H1 (cell line): ENCODE results near the gene C3orf85. TPM values are rescaled to one million over a fixed set of nuclear protein-coding genes. Genes with fewer than 3 reads are reported as not detected.

Experiments used
- CTCF ChIA-PET: fragments of 300-600 bp; sonication (Branson Sonifier 250); formaldehyde crosslinking; loops from one replicate; lab custom pipeline; 2021; ENCODE audit not compliant: partially characterized antibody; lab: Charles Lee
- POLR2A ChIA-PET: fragments of 300-600 bp; sonication (Branson Sonifier 250); formaldehyde crosslinking; loops from one replicate; lab custom pipeline; 2021; ENCODE audit warnings: inconsistent platforms; ENCODE audit not compliant: partially characterized antibody; lab: Charles Lee
- DNase-seq, 2 experiments: peaks; one replicate each; pipeline versions ENCODE4 v3.0.0 to v3.0.0-alpha.2; 2010 to 2022; ENCODE audit warnings: low spot score in 2 of 2, low read depth in 1 of 2, mixed read lengths in 1 of 2
- FAIRE-seq: peaks from 2 replicates; lab custom pipeline; 2011; peaks lifted over from hg19 to GRCh38; lab: Jason Lieb, UNC
- H2AFZ ChIP-seq: 2 replicates; pipeline ENCODE4 v1.8.1; 2012; ENCODE audit warnings: low read length, inconsistent platforms
- H2AK5ac ChIP-seq: 2 replicates; pipeline ENCODE4 v1.6.1; 2013; ENCODE audit warnings: low read depth, low read length
- H2BK120ac ChIP-seq: replicated peaks from 2 replicates; pipeline ENCODE3; 2013; ENCODE audit warnings: low read depth, low read length, inconsistent platforms
- H2BK12ac ChIP-seq: 2 replicates; pipeline ENCODE4 v1.6.1; 2013; ENCODE audit warnings: low read depth, low read length
- H2BK15ac ChIP-seq: 2 replicates; pipeline ENCODE4 v1.6.1; 2013; ENCODE audit warnings: low read length
- H2BK20ac ChIP-seq: 2 replicates; pipeline ENCODE4 v1.6.1; 2013; ENCODE audit warnings: low read length
- H2BK5ac ChIP-seq: 2 replicates; pipeline ENCODE4 v1.6.1; 2013; ENCODE audit warnings: low read depth, low read length
- H3K14ac ChIP-seq: 2 replicates; pipeline ENCODE4 v1.6.1; 2013; ENCODE audit warnings: inconsistent platforms; ENCODE audit not compliant: insufficient read length
- H3K18ac ChIP-seq: 2 replicates; pipeline ENCODE4 v1.6.1; 2013; ENCODE audit warnings: low read length; ENCODE audit errors: extremely low read depth
- H3K23ac ChIP-seq: 2 replicates; pipeline ENCODE4 v1.6.1; 2013; ENCODE audit warnings: inconsistent platforms; ENCODE audit not compliant: insufficient read length
- H3K23me2 ChIP-seq: 2 replicates; pipeline ENCODE4 v1.6.1; 2013; ENCODE audit warnings: low read depth, low read length
- H3K27ac ChIP-seq: 2 replicates; pipeline ENCODE4 v1.6.1; 2011; ENCODE audit warnings: low read depth, low read length, inconsistent platforms
- H3K27me3 ChIP-seq, 4 experiments: replicated peaks in 1 of 4; 1 replicate in 1 of 4; 2 replicates in 3 of 4; pipeline versions ENCODE4 v1.6.1 to v1.8.1; 2011 to 2013; ENCODE audit warnings: low read length in 3 of 4, mild to moderate bottlenecking in 3 of 4, inconsistent platforms in 2 of 4, mixed read lengths in 2 of 4, moderate library complexity in 1 of 4; ENCODE audit not compliant: control insufficient read depth in 3 of 4, insufficient read depth in 3 of 4; ENCODE audit errors: extremely low read depth in 1 of 4
- H3K36me3 ChIP-seq, 4 experiments: 2 replicates each; pipeline versions ENCODE4 v1.6.1 to v1.8.1; 2011 to 2013; ENCODE audit warnings: mild to moderate bottlenecking in 4 of 4, low read length in 3 of 4, moderate library complexity in 2 of 4, control low read depth in 1 of 4, inconsistent platforms in 1 of 4; ENCODE audit not compliant: insufficient read depth in 4 of 4, control insufficient read depth in 2 of 4
- H3K4ac ChIP-seq: replicated peaks from 2 replicates; pipeline ENCODE3; 2013; ENCODE audit warnings: low read length, low read depth, mixed read lengths, inconsistent platforms; ENCODE audit not compliant: insufficient read length
- H3K4me1 ChIP-seq, 4 experiments: replicated peaks in 1 of 4; 1 replicate in 1 of 4; 2 replicates in 3 of 4; pipeline versions ENCODE4 v1.6.1 to v1.8.1; 2011 to 2013; ENCODE audit warnings: low read length in 3 of 4, inconsistent platforms in 2 of 4, mixed read lengths in 1 of 4; ENCODE audit not compliant: insufficient read depth in 4 of 4, control insufficient read depth in 3 of 4
- H3K4me2 ChIP-seq, 2 experiments: 2 replicates each; pipeline versions ENCODE4 v1.6.1 to v1.8.1; 2011 to 2013; ENCODE audit warnings: low read depth in 2 of 2, low read length in 2 of 2, control low read depth in 1 of 2, inconsistent platforms in 1 of 2, mild to moderate bottlenecking in 1 of 2; ENCODE audit not compliant: insufficient read depth in 1 of 2
- H3K4me3 ChIP-seq, 4 experiments: fragments of 200-600, 300-600 bp in 1 of 4; sonication (generic), shearing (Covaris generic), sonication (Bioruptor Twin) in 1 of 4; 2 replicates each; pipeline versions ENCODE4 v1.5.1 to v1.8.1; 2011 to 2016; ENCODE audit warnings: low read length in 4 of 4, low read depth in 3 of 4, control low read depth in 2 of 4, inconsistent platforms in 2 of 4, mild to moderate bottlenecking in 2 of 4, mixed read lengths in 1 of 4, moderate library complexity in 1 of 4; ENCODE audit not compliant: insufficient read depth in 2 of 4; ENCODE audit errors: extremely low read depth in 1 of 4
- H3K56ac ChIP-seq: replicated peaks from 2 replicates; pipeline ENCODE3; 2013; ENCODE audit warnings: low read depth, mild to moderate bottlenecking, mixed read lengths, low read length, inconsistent platforms; ENCODE audit not compliant: insufficient read length
- H3K79me1 ChIP-seq: 2 replicates; pipeline ENCODE4 v1.6.1; 2013; ENCODE audit warnings: low read depth, low read length, control low read depth
- H3K79me2 ChIP-seq, 2 experiments: 2 replicates each; pipeline versions ENCODE4 v1.6.1 to v1.8.1; 2012 to 2013; ENCODE audit warnings: low read length in 2 of 2, mild to moderate bottlenecking in 2 of 2, inconsistent platforms in 1 of 2; ENCODE audit not compliant: insufficient read depth in 2 of 2, control insufficient read depth in 1 of 2
- H3K9ac ChIP-seq, 4 experiments: replicated peaks in 1 of 4; 1 replicate in 1 of 4; 2 replicates in 3 of 4; pipeline versions ENCODE4 v1.6.1 to v1.8.1; 2011 to 2013; ENCODE audit warnings: low read depth in 3 of 4, low read length in 3 of 4, control low read depth in 2 of 4, mild to moderate bottlenecking in 2 of 4, moderate library complexity in 2 of 4, inconsistent platforms in 1 of 4; ENCODE audit errors: extremely low read depth in 1 of 4
- H3K9me3 ChIP-seq, 2 experiments: 2 replicates each; pipeline versions ENCODE4 v1.6.1 to v1.8.1; 2012 to 2013; ENCODE audit warnings: mild to moderate bottlenecking in 2 of 2, moderate library complexity in 2 of 2, control low read depth in 1 of 2, inconsistent platforms in 1 of 2, low read depth in 1 of 2, low read length in 1 of 2, mixed read lengths in 1 of 2; ENCODE audit not compliant: insufficient read depth in 2 of 2
- H4K20me1 ChIP-seq, 2 experiments: replicated peaks in 1 of 2; 2 replicates each; pipeline versions ENCODE3 to v1.8.1; 2011 to 2013; ENCODE audit warnings: inconsistent platforms in 2 of 2, low read length in 2 of 2, mild to moderate bottlenecking in 1 of 2; ENCODE audit not compliant: insufficient read depth in 2 of 2, control insufficient read depth in 1 of 2
- H4K5ac ChIP-seq: 2 replicates; pipeline ENCODE4 v1.6.1; 2013; ENCODE audit warnings: low read length, low read depth, mixed read lengths, inconsistent platforms; ENCODE audit not compliant: insufficient read length
- H4K8ac ChIP-seq: 2 replicates; pipeline ENCODE4 v1.8.0; 2013; ENCODE audit warnings: mild to moderate bottlenecking, moderate library complexity, low read length, inconsistent platforms; ENCODE audit not compliant: insufficient read depth; ENCODE audit errors: extremely low read depth
- H4K91ac ChIP-seq: replicated peaks from 2 replicates; pipeline ENCODE3; 2013; ENCODE audit warnings: low read length, mixed read lengths, inconsistent platforms; ENCODE audit not compliant: insufficient read length
- GABPA ChIP-seq: IDR thresholded peaks from 2 replicates; pipeline ENCODE4 v1.6.1; 2011; ENCODE audit warnings: mild to moderate bottlenecking, low read length, moderate library complexity, borderline replicate concordance; ENCODE audit not compliant: insufficient read depth
- HDAC2 ChIP-seq, 2 experiments: fragments of 300-600 bp in 1 of 2; sonication (generic) in 1 of 2; IDR thresholded peaks; 2 replicates each; pipeline ENCODE4 v1.6.1; 2011 to 2012; ENCODE audit warnings: low read depth in 2 of 2, low read length in 2 of 2, mild to moderate bottlenecking in 2 of 2, moderate library complexity in 2 of 2, borderline replicate concordance in 1 of 2, inconsistent platforms in 1 of 2
- KDM5A ChIP-seq: fragments of 200-600 bp; IDR thresholded peaks from 2 replicates; pipeline ENCODE4 v1.7.1; 2012; ENCODE audit warnings: mild to moderate bottlenecking, low read length, inconsistent platforms, mixed read lengths
- PHF8 ChIP-seq: fragments of 200-600 bp; sonication (generic); conservative IDR thresholded peaks from 2 replicates; pipeline ENCODE4 v1.7.1; 2012; ENCODE audit warnings: low read depth, mild to moderate bottlenecking, inconsistent platforms, low read length, moderate library complexity
- RAD21 ChIP-seq, 2 experiments: IDR thresholded peaks in 1 of 2; conservative IDR thresholded peaks in 1 of 2; 2 replicates each; pipeline ENCODE4 v1.6.1; 2011; ENCODE audit warnings: low read depth in 2 of 2, low read length in 2 of 2, improper control_type of control experiment in 1 of 2, inconsistent platforms in 1 of 2, mild to moderate bottlenecking in 1 of 2, moderate library complexity in 1 of 2
- RFX5 ChIP-seq: IDR thresholded peaks from 2 replicates; pipeline ENCODE4 v1.6.1; 2011; ENCODE audit warnings: low read depth, low read length, improper control_type of control experiment, borderline replicate concordance
- WGBS, 2 experiments: shearing (Covaris generic) in 1 of 2; methylation state at CpG; one replicate each; pipeline versions ENCODE4 v1.1.6 to v1.1.7; 2013 to 2015; ENCODE audit warnings: low lambda C conversion rate in 2 of 2, mixed read lengths in 2 of 2, inconsistent platforms in 1 of 2, low coverage in 1 of 2, missing lambda C conversion rate in 1 of 2; ENCODE audit not compliant: insufficient replicate concordance in 2 of 2, insufficient coverage in 1 of 2, insufficient read length in 1 of 2; ENCODE audit errors: extremely low coverage in 1 of 2, missing lambda C conversion rate in 1 of 2; 5-methylcytosine and 5-hydroxymethylcytosine counted together
- polyA plus RNA-seq, 7 experiments: library from polyadenylated mRNA; depleted of rRNA in 3 of 7; stranded (reverse) in 5 of 7; unstranded in 2 of 7; fragments of >200 nt in 5 of 7; fragments of 200-250 nt in 2 of 7; gene quantifications; 1 replicate in 5 of 7; 2 replicates in 1 of 7; 4 replicates in 1 of 7; pipeline versions ENCODE4 v1.2.1 to v1.2.3, GENCODE V29; 2011 to 2013; ENCODE audit warnings: missing spikeins in 2 of 7, mixed read lengths in 2 of 7
- total RNA-seq: library from RNA; stranded (reverse); fragmentation: NEBNext Ultra II Directional; extraction: Animal tissue kit (Norgen Biotek cat#: 25700); gene quantifications from 2 replicates; pipeline ENCODE4 v1.2.1, GENCODE V29; 2021
- TF ChIP-seq, protein P1 (sequence below), 3 experiments: IDR thresholded peaks; 1 replicate in 2 of 3; 2 replicates in 1 of 3; pipeline versions ENCODE4 v1.5.1 to v1.6.1; 2011; ENCODE audit warnings: low read length in 3 of 3, mild to moderate bottlenecking in 3 of 3, inconsistent platforms in 2 of 3, low read depth in 1 of 3, moderate library complexity in 1 of 3; ENCODE audit not compliant: insufficient read depth in 1 of 3; ENCODE audit errors: control extremely low read depth in 1 of 3

C3orf85 gene
- total and polyA plus RNA-seq, 2 of the 8 experiments (the other 6 are each of a cell fraction or from before 2014, with no cell fraction given), result not detected

DNA sequence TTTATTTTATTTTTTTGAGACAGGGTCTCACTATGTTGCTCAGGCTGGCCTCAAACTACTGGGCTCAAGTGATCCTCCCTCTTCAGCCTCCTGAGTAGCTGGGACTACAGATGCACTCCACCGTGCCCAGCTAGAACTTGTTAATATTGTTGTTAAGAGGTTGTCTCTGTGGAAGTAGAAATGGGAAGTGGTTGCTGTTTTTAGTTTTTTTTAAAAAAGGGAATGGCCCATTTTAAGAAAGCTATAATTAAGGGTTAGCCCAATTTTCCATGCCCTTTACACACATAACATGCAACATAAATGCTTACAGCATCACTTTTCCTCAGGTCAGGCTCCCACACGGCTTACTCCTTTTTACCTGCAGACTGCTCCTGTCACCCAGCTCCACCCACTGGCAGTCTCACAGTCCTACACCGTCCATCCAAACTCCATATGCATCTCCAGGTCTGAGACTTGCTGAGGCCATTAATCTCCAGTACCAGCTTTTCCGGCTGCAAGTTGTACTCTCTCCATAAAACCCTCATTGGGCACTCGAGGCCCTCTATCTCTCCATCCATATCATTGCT is 38.4 kb upstream of the C3orf85 start:
- Histone ChIP-seq H3K27ac (no peak overlapping the region), H2BK20ac (no peak overlapping the region), H3K9ac (no peak overlapping the region), H2AK5ac (no peak overlapping the region), H2BK15ac (no peak overlapping the region), H3K23me2 (no peaks in the 10 kb centered on the region), H4K20me1 (no peaks in the 10 kb centered on the region), H3K4ac (no peak overlapping the region), H4K5ac (no peak overlapping the region), H3K79me2 (no peaks in the 10 kb centered on the region), H3K4me3 (no peak overlapping the region), H2BK12ac (no peak overlapping the region), H3K79me1 (no peaks in the 10 kb centered on the region), H3K14ac (no peak overlapping the region), H3K9me3 (no peaks in the 10 kb centered on the region), H3K36me3 (no peaks in the 10 kb centered on the region), H3K56ac (no peak overlapping the region), H3K4me2 (no peak overlapping the region), H4K8ac (no peak overlapping the region), H3K4me1 (no peaks in the 10 kb centered on the region), H2BK120ac (no peak overlapping the region), H3K23ac (no peak overlapping the region), H4K91ac (no peak overlapping the region), H2BK5ac (no peak overlapping the region), H3K18ac (no peak overlapping the region), H2AFZ (no peak overlapping the region), H3K27me3 (no peaks in the 10 kb centered on the region)
- peak; percentile 90 for FAIRE-seq
- TF ChIP-seq, protein P1, sequence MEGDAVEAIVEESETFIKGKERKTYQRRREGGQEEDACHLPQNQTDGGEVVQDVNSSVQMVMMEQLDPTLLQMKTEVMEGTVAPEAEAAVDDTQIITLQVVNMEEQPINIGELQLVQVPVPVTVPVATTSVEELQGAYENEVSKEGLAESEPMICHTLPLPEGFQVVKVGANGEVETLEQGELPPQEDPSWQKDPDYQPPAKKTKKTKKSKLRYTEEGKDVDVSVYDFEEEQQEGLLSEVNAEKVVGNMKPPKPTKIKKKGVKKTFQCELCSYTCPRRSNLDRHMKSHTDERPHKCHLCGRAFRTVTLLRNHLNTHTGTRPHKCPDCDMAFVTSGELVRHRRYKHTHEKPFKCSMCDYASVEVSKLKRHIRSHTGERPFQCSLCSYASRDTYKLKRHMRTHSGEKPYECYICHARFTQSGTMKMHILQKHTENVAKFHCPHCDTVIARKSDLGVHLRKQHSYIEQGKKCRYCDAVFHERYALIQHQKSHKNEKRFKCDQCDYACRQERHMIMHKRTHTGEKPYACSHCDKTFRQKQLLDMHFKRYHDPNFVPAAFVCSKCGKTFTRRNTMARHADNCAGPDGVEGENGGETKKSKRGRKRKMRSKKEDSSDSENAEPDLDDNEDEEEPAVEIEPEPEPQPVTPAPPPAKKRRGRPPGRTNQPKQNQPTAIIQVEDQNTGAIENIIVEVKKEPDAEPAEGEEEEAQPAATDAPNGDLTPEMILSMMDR (IDR thresholded peaks at IDR 0.05; ENCODE audit: control extremely low read depth in 1 of 3, insufficient read depth in 1 of 3, low read depth in 1 of 3, low read length in 3 of 3), result peak; percentile 64 to 81 (median 76)
- no peak for TF ChIP-seq RFX5
- TF ChIP-seq KDM5A, result no peak
- TF ChIP-seq GABPA, result no peak
- TF ChIP-seq PHF8, result no peak
- TF ChIP-seq HDAC2 (IDR thresholded peaks at IDR 0.05; ENCODE audit: borderline replicate concordance in 1 of 2, low read depth in 2 of 2, low read length in 2 of 2), result no peak
- peak; percentile 68 to 77 for TF ChIP-seq RAD21 (IDR thresholded peaks at IDR 0.05 in 1 of 2, conservative IDR thresholded peaks at IDR 0.05 in 1 of 2; ENCODE audit: low read depth in 2 of 2, low read length in 2 of 2)
- no peak for DNase-seq
- CTCF ChIA-PET, result interaction anchor here (0.6 to 4.7 kb wide), 29 partner anchors 9 to 1220 kb away, joined by 3 to 37 read pairs (median 4); partner anchors contain the start of genes C3orf85 and MORC1
- WGBS, 2 experiments, result 78% methylated on average over 5 of the region's 5 CpGs; no CpG with 5 or more reads in 1 of the 2 experiments
- POLR2A ChIA-PET, result no interaction called here
